ENCODE data around the gene ZNF526.

DNA sequence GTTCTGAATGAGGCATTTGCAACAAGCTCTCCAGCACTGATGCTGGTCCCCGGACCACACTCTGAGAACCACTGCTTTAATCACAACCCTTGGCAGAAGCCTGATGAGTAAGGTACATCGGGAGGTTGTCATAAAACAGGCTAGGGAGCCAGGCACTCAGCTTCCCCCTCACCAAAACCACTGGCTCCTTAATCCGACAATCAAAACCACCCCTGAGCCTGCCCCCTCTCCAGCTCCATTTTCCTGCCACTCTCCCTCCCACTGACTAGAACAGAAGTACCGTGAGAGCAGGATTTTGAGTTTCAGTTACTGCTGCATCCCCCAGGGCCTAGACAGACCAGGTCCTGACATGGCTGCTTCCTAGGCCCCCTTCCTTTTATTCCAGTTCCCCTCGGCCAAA, 15.1 kb downstream of the ZNF526 start:
- TF ChIP-seq, protein P1, sequence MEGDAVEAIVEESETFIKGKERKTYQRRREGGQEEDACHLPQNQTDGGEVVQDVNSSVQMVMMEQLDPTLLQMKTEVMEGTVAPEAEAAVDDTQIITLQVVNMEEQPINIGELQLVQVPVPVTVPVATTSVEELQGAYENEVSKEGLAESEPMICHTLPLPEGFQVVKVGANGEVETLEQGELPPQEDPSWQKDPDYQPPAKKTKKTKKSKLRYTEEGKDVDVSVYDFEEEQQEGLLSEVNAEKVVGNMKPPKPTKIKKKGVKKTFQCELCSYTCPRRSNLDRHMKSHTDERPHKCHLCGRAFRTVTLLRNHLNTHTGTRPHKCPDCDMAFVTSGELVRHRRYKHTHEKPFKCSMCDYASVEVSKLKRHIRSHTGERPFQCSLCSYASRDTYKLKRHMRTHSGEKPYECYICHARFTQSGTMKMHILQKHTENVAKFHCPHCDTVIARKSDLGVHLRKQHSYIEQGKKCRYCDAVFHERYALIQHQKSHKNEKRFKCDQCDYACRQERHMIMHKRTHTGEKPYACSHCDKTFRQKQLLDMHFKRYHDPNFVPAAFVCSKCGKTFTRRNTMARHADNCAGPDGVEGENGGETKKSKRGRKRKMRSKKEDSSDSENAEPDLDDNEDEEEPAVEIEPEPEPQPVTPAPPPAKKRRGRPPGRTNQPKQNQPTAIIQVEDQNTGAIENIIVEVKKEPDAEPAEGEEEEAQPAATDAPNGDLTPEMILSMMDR (IDR thresholded peaks at IDR 0.05), result no peak
- no peak for TF ChIP-seq POLR2A (IDR thresholded peaks at IDR 0.05)
